ENCODE results near the gene ARF6. TPM values are rescaled to one million over a fixed set of nuclear protein-coding genes. Genes with fewer than 3 reads are reported as not detected.

Gene ARF6
- total and polyA plus RNA-seq, 10 of the 15 experiments (the other 5 are each of a cell fraction or from before 2014, with no cell fraction given) = 46.8 to 128 (median 71.9) TPM

GRCh38 chr14:49892636-49893308 is at the start of gene ARF6 (continued):
- no peak; the same call in 1 of the 2 replicates for TF ChIP-seq MXI1 (IDR thresholded peaks at IDR 0.05; ENCODE audit: low read depth, low read length)
- TF ChIP-seq NRF1 (conservative IDR thresholded peaks at IDR 0.05; ENCODE audit: low read depth, low read length) = peak; percentile 61
- no peak for TF ChIP-seq KDM1A (IDR thresholded peaks at IDR 0.05; ENCODE audit: borderline replicate concordance)
- TF ChIP-seq POU2F2 (IDR thresholded peaks at IDR 0.05; ENCODE audit: borderline replicate concordance, low read depth, low read length) = peak; percentile 66
- TF ChIP-seq, protein P1, sequence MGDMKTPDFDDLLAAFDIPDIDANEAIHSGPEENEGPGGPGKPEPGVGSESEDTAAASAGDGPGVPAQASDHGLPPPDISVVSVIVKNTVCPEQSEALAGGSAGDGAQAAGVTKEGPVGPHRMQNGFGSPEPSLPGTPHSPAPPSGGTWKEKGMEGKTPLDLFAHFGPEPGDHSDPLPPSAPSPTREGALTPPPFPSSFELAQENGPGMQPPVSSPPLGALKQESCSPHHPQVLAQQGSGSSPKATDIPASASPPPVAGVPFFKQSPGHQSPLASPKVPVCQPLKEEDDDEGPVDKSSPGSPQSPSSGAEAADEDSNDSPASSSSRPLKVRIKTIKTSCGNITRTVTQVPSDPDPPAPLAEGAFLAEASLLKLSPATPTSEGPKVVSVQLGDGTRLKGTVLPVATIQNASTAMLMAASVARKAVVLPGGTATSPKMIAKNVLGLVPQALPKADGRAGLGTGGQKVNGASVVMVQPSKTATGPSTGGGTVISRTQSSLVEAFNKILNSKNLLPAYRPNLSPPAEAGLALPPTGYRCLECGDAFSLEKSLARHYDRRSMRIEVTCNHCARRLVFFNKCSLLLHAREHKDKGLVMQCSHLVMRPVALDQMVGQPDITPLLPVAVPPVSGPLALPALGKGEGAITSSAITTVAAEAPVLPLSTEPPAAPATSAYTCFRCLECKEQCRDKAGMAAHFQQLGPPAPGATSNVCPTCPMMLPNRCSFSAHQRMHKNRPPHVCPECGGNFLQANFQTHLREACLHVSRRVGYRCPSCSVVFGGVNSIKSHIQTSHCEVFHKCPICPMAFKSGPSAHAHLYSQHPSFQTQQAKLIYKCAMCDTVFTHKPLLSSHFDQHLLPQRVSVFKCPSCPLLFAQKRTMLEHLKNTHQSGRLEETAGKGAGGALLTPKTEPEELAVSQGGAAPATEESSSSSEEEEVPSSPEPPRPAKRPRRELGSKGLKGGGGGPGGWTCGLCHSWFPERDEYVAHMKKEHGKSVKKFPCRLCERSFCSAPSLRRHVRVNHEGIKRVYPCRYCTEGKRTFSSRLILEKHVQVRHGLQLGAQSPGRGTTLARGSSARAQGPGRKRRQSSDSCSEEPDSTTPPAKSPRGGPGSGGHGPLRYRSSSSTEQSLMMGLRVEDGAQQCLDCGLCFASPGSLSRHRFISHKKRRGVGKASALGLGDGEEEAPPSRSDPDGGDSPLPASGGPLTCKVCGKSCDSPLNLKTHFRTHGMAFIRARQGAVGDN (IDR thresholded peaks at IDR 0.05) = peak; percentile 71
- no peak for TF ChIP-seq MTA3 (IDR thresholded peaks at IDR 0.05; ENCODE audit: borderline replicate concordance, low read length)
- TF ChIP-seq SMAD5 (IDR thresholded peaks at IDR 0.05; ENCODE audit: low read depth) = peak; percentile 96
- no peak; the same call in 1 of the 2 replicates for TF ChIP-seq NBN (IDR thresholded peaks at IDR 0.05)
- TF ChIP-seq PML (IDR thresholded peaks at IDR 0.05; ENCODE audit: low read length) = peak; percentile 84
- TF ChIP-seq MAX (IDR thresholded peaks at IDR 0.05; ENCODE audit: low read depth, low read length) = peak; percentile 50
- TF ChIP-seq ZSCAN29 (IDR thresholded peaks at IDR 0.05) = no peak
- peak in 1 of 2 experiments; percentile 65; a peak in 2 of 4 replicates for TF ChIP-seq IKZF2 (IDR thresholded peaks at IDR 0.05)
- no peak for TF ChIP-seq RB1 (IDR thresholded peaks at IDR 0.05; ENCODE audit: borderline replicate concordance)
- TF ChIP-seq JUND (IDR thresholded peaks at IDR 0.05; ENCODE audit: low read depth, low read length) = peak; percentile 16; the same call in 1 of the 2 replicates
- no peak for TF ChIP-seq ZNF24 (IDR thresholded peaks at IDR 0.05)
- no peak; a peak in 1 of 4 replicates for TF ChIP-seq ETV6 (conservative IDR thresholded peaks at IDR 0.05 in 1 of 2, IDR thresholded peaks at IDR 0.05 in 1 of 2; ENCODE audit: borderline replicate concordance in 1 of 2, low read depth in 1 of 2)
- TF ChIP-seq EGR1 (IDR thresholded peaks at IDR 0.05; ENCODE audit: borderline replicate concordance in 1 of 2, low read depth in 2 of 2, low read length in 2 of 2) = no peak; a peak in 1 of 3 replicates
- TF ChIP-seq, protein P2, sequence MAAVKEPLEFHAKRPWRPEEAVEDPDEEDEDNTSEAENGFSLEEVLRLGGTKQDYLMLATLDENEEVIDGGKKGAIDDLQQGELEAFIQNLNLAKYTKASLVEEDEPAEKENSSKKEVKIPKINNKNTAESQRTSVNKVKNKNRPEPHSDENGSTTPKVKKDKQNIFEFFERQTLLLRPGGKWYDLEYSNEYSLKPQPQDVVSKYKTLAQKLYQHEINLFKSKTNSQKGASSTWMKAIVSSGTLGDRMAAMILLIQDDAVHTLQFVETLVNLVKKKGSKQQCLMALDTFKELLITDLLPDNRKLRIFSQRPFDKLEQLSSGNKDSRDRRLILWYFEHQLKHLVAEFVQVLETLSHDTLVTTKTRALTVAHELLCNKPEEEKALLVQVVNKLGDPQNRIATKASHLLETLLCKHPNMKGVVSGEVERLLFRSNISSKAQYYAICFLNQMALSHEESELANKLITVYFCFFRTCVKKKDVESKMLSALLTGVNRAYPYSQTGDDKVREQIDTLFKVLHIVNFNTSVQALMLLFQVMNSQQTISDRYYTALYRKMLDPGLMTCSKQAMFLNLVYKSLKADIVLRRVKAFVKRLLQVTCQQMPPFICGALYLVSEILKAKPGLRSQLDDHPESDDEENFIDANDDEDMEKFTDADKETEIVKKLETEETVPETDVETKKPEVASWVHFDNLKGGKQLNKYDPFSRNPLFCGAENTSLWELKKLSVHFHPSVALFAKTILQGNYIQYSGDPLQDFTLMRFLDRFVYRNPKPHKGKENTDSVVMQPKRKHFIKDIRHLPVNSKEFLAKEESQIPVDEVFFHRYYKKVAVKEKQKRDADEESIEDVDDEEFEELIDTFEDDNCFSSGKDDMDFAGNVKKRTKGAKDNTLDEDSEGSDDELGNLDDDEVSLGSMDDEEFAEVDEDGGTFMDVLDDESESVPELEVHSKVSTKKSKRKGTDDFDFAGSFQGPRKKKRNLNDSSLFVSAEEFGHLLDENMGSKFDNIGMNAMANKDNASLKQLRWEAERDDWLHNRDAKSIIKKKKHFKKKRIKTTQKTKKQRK (IDR thresholded peaks at IDR 0.05; ENCODE audit: low read depth, low read length) = no peak
- TF ChIP-seq JUNB (IDR thresholded peaks at IDR 0.05) = no peak
- TF ChIP-seq RUNX3 (IDR thresholded peaks at IDR 0.05; ENCODE audit: low read length) = peak; percentile 3; the same call in 1 of the 2 replicates
- TF ChIP-seq CREM (IDR thresholded peaks at IDR 0.05; ENCODE audit: low read depth) = peak; percentile 85
- TF ChIP-seq PBX3 (IDR thresholded peaks at IDR 0.05; ENCODE audit: insufficient replicate concordance, low read depth, low read length) = no peak
